ENCODE measurements around the gene CCDC50.

The CCDC50 gene

GRCh38 chr3:191321019-191321767 lies 8.0 kb upstream of the CCDC50 start:
- no peak for DNase-seq

GRCh38 chr3:191324936-191325335 lies 4.3 kb upstream of the CCDC50 start:
- no peak for DNase-seq

- no peak for DNase-seq
Measured at GRCh38 chr3:191327526-191327925, 1.7 kb upstream of the CCDC50 start.

GRCh38 chr3:191328383-191328961 lies 722 bp upstream of the CCDC50 start:
- peak in 1 of 2 experiments; percentile 14 for DNase-seq

DNA sequence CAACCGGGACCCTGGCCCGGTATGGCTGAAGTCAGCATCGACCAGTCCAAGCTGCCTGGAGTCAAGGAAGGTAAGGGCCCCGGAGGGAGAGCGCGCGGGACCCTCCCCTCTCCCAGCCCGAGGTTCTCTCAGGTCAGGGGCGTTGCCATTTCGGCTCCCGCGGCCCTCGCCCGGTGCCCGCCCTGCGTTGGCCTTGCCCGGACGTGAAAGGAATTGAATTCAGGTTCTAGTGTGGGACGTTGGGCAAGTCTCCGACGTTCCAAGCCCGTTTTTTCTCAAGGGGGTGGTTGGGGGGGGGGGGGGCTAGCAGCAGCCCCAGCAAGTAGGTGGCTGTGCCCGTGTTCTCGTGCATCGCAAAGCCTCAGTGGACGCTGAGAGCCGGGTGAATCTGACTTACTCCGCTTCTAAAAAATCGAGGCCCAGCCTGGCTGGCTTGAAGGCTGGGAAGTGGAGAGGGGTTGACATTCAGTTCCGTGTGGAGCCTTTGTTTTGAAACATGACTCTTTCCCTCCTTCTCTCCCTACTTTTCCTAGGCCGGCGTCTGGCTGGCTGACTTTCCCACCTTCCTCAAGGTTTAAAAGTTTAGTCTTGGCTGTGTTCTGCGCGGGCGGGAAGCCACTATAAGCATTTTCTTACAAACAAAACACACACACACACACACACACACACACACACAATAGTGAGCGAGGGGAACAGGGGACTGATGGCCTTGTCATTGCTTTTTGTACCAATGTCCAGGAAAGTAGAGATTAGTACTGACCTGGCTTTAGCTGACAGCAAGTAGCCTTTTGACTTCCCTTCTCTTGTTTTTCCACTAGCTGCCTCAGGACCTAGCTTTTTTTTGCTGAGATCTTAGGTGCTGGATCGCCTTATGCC lies 698 bp downstream of the CCDC50 start, which contains the start of gene UTS2B:
Gene UTS2B (minus strand): TSS at position 873 of the 876 bp plus-strand sequence. CDS start 48,337 bp downstream, outside the sequence.
- peak; percentile 32 to 40 for DNase-seq

- DNase-seq = no peak
Measured at GRCh38 chr3:191330530-191331048, 1.4 kb downstream of the CCDC50 start.

DNA sequence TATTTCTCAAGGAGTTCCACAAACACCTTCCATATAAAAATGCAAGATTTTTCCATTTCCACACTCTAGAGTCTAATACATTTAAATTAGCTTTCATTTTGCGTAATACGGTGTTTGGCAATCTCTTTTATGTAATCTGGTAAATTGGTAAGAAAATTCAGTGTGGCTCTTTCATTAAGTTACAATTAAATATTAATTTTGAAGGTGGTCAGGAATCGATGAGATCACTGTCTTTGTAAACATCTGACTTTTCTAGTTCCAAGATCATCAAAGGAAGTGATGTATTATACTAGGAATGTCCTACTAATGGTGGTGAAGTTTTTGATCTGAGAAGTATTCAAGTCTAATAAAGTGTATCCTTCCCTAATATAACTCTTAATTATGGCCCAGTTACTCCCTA lies 2.2 kb downstream of the CCDC50 start:
- DNase-seq = no peak

- no peak for DNase-seq
Measured at GRCh38 chr3:191333298-191333880, 4.2 kb downstream of the CCDC50 start.

- no peak for DNase-seq
Measured at GRCh38 chr3:191334346-191334893, 5.2 kb downstream of the CCDC50 start.

GRCh38 chr3:191336833-191337232 lies 7.6 kb downstream of the CCDC50 start:
- DNase-seq = no peak

DNA sequence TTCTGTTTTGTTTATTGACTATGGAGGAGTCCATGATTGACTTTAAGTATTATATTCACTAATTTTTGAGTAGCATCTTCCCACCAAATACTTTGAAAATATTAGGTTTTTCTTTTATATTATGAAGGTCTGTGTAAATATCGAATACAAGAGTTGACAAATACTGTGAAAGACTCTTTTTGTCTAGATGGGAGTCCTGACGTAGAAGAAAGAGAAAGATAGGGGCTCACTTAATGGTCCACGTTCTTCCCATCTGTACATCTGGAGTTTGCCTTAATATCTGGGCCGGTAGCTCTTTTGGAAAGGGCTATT lies 8.9 kb downstream of the CCDC50 start:
- no peak for DNase-seq

DNA sequence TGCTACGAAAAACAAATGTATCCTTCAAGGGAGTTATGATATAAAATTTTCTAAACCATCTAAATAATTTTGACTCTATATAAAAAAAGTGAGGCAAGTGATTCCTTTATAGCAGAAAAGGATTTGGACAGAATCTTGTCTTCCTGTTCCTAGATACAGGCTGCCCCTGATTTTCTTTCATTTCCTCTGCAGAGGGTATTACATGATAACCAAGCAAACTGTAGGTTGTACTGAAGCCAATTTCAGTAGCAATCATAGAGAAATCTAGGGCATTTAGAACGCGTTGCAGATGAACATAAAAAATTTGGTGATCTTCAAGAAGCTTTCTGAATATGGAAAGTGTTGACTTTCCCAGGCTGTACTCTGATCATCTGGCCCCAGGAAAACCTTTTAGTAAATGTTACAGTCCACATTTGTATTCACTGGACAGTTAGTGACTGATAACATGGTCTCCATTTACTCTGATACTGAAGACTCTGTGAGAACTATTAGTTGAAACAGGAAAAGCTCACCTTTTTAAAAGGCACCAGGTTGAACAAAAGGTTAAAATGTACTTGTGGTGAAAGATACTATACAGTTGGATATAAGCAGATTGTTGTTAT lies 10.2 kb downstream of the CCDC50 start:
- DNase-seq = no peak

GRCh38 chr3:191340351-191340750 lies 11.2 kb downstream of the CCDC50 start:
- no peak for DNase-seq

DNA sequence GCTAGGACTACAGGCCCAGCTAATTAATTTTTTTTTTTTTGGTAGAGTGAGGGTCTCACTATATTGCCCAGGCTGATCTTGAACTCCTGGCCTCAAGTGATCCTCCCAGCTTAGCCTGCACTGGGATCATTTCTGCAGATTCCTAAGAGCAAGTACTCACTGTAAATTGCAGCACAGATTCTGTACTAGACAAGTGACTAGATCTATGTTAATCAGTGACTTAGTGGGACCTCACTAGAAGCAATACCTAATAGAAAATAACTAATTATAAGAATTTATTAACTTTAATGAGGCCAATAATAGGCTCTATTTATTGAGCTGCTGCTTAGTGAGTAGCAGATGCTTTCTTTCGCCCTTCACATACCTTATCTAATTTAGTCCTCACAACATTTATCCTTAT lies 11.8 kb downstream of the CCDC50 start:
- DNase-seq = no peak

DNA sequence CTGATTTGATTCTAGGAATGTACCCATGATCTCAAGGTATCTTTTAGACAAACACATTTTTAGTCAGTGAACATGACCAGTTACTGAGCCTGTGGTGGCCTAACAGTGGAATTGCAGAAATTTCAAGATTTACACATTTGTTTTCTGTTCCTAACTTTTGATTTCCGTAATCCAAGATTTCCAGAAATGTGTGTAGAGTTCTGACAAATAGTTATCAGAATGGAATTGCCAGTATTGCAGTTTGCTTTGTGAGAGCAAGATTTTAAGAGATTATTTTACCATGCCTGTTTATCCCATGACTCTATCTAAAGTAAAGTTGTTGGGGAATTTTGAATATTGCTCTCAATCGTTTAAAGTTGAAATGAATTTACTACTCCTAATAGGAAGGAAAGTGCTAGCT lies 12.8 kb downstream of the CCDC50 start:
- no peak for DNase-seq

GRCh38 chr3:191342411-191342810 lies 13.2 kb downstream of the CCDC50 start:
- DNase-seq = no peak

DNA sequence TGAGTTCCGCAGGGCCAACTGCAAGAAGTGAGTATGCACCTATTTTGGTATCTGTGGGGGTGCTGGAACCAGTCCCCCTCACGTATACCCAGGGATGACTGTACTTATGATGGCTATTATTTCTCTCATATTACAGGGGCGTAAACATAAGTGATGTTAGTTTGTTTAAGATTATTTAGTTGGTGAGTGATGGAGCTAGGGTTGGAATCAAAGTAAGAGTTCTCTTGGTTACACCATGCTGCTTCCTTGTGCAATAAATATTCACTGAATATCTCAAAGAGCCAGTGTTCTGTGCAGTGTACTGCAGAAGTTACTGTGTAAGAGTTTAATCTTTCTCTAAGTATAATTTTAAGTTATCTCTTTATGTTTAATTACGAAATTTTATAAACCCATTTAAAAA lies 13.9 kb downstream of the CCDC50 start:
- DNase-seq = no peak

DNA sequence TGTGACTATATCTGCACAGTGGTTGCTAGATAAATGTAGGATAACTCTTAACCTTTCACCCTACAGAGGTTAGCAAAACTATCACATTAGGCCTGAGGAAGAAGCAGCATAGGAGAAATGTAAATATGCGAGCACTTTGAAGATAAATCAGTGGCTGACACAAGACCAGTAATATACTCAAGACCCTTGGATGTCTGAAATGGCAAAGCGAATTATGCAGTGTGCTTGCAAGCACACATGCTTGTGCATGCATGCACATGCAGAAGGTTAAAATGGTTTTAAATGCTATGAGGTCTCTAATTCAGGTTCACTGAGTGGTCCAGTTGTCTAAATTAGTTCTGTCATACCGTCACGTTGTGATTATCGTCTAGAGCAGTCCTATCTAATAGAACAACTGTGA lies 14.7 kb downstream of the CCDC50 start:
- no peak for DNase-seq

GRCh38 chr3:191345334-191345733 lies 16.1 kb downstream of the CCDC50 start:
- DNase-seq = no peak

DNA sequence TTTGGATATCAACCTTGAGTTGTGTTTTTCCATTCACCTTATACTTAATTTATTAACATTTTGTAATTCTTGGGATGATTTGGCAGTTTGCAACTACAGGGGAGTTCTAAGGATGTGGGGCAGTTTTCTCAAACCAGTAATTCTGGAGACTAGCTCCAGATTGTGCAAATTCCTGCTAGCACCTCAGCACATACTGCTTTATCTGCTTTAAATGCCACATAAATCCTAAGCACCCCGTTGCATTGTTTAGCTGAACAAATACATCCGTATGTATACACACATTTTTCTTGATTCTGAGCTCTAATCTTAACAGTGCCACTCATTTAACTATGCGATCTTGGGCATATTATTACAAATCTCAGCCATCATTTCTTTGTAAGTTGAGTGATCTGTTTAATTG lies 18.0 kb downstream of the CCDC50 start:
- no peak for DNase-seq

GRCh38 chr3:191348098-191348497 lies 18.9 kb downstream of the CCDC50 start:
- no peak for DNase-seq

DNA sequence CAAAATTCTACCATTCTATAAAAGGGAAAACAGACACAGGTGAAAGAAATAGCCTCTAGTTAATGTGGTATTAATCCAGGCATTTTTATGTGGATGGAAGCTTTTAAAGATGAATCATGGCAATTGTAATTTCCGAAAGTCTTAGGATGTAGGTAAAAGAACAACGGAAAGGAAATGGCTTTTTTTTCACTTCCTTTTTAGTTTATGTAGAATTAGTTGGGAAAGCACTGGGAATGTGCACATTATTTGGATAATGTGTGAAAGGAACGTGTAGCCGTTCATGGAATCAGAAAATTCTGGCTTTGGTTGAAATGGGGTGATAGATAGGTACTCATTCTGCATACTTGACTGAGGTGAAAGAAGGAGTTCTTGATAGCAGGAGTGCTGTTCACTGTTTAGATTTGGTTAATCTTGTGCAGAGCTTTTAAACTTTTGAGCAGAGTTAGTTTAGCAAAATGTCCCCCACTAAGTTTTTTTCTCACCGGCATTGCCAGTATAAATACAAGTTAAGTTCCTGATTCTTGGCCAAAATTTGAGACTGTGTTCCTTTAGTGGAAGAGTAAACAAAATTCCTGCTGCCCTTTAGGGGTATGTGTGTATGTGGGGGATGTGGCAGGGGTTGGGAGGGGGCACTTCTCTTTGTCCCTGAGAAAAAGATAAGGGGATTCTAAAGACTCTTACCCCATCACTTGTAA lies 21.3 kb downstream of the CCDC50 start:
- no peak for DNase-seq
